HG03469 (cell line): ENCODE data around the gene KIAA1217.

Source experiments
- ATAC-seq: cut with Tn5 transposase; IDR thresholded peaks from one replicate; pipeline ENCODE4 v1.9.1; 2021; ENCODE audit warnings: mild to moderate bottlenecking, moderate library complexity, moderate number of reproducible peaks; ENCODE audit not compliant: unreplicated experiment

KIAA1217 gene

GRCh38 chr10:24393201-24393600 lies 184.3 kb downstream of the KIAA1217 start:
- ATAC-seq: no peak

GRCh38 chr10:24394461-24395190 lies 185.7 kb downstream of the KIAA1217 start:
- ATAC-seq: peak; percentile 60

- ATAC-seq: no peak
These were observed 187.5 kb downstream of the KIAA1217 start for GRCh38 chr10:24396396-24396795.

- no peak for ATAC-seq
These were observed 188.7 kb downstream of the KIAA1217 start for GRCh38 chr10:24397662-24398061.

GRCh38 chr10:24404567-24404966 lies 195.6 kb downstream of the KIAA1217 start:
- no peak for ATAC-seq

- no peak for ATAC-seq
These were observed 196.7 kb downstream of the KIAA1217 start for GRCh38 chr10:24405635-24406034.

- ATAC-seq: no peak
These were observed 198.0 kb downstream of the KIAA1217 start for GRCh38 chr10:24406809-24407483.

- ATAC-seq: no peak
These were observed 199.0 kb downstream of the KIAA1217 start for GRCh38 chr10:24407928-24408327.

- ATAC-seq: no peak
These were observed 199.4 kb downstream of the KIAA1217 start for GRCh38 chr10:24408365-24408764.

- ATAC-seq: no peak
These were observed 205.7 kb downstream of the KIAA1217 start for GRCh38 chr10:24414597-24414996.

GRCh38 chr10:24415455-24416125 lies 206.7 kb downstream of the KIAA1217 start:
- ATAC-seq: no peak

- no peak for ATAC-seq
These were observed 207.3 kb downstream of the KIAA1217 start for GRCh38 chr10:24416248-24416647.

- no peak for ATAC-seq
These were observed 208.1 kb downstream of the KIAA1217 start for GRCh38 chr10:24417053-24417452.

GRCh38 chr10:24418532-24418931 lies 209.6 kb downstream of the KIAA1217 start:
- no peak for ATAC-seq

- no peak for ATAC-seq
These were observed 210.1 kb downstream of the KIAA1217 start for GRCh38 chr10:24419066-24419465.

GRCh38 chr10:24425151-24425550 lies 216.2 kb downstream of the KIAA1217 start:
- ATAC-seq: no peak

GRCh38 chr10:24427678-24428409 lies 218.9 kb downstream of the KIAA1217 start:
- ATAC-seq: no peak

GRCh38 chr10:24428410-24428782 lies 219.5 kb downstream of the KIAA1217 start:
- ATAC-seq: no peak

GRCh38 chr10:24430591-24430990 lies 221.7 kb downstream of the KIAA1217 start:
- ATAC-seq: no peak

- no peak for ATAC-seq
These were observed 223.8 kb downstream of the KIAA1217 start for GRCh38 chr10:24432478-24433416.
